ENCODE results near the gene SPNS2. TPM values are rescaled to one million over a fixed set of nuclear protein-coding genes. Genes with fewer than 3 reads are reported as not detected.

The SPNS2 gene
- total and polyA plus RNA-seq, 2 of the 8 experiments (the other 6 are each of a cell fraction or from before 2014, with no cell fraction given): 1.2 to 1.5 TPM

GRCh38 chr17:4585638-4585994 is 86.9 kb downstream of the SPNS2 start:
- Histone ChIP-seq H3K27me3 (replicated peaks in 1 of 4; ENCODE audit: control insufficient read depth in 3 of 4, extremely low read depth in 1 of 4, insufficient read depth in 3 of 4, low read length in 3 of 4) (peaks cover 8 to 45% (median 38%) of the 10 kb centered on the region in 4 experiments), H2BK20ac (ENCODE audit: low read length) (no peak overlapping the region), H3K23me2 (ENCODE audit: low read depth, low read length) (peaks cover 10% of the 10 kb centered on the region; the same call in 1 of the 2 replicates), H4K20me1 (replicated peaks in 1 of 2; ENCODE audit: control insufficient read depth in 1 of 2, insufficient read depth in 2 of 2, low read length in 2 of 2) (peaks cover 0 to 1% of the 10 kb centered on the region in 2 experiments), H3K4me3 (ENCODE audit: extremely low read depth in 1 of 4, insufficient read depth in 2 of 4, low read depth in 3 of 4, low read length in 4 of 4) (peak overlapping the region in 1 of 4 experiments; percentile 69; a peak in 2 of 8 replicates), H4K8ac (ENCODE audit: extremely low read depth, insufficient read depth, low read length) (no peak overlapping the region), H4K91ac (replicated peaks; ENCODE audit: insufficient read length, low read length) (peak overlapping the region; percentile 61), H3K56ac (replicated peaks; ENCODE audit: insufficient read length, low read depth, low read length) (no peak overlapping the region), H3K14ac (ENCODE audit: insufficient read length) (no peak overlapping the region), H2BK15ac (ENCODE audit: low read length) (0 out of 2 replicates have a peak overlapping the region, but pooled peaks have one; percentile 88), H4K5ac (ENCODE audit: insufficient read length, low read depth, low read length) (no peak overlapping the region), H3K4me2 (ENCODE audit: insufficient read depth in 1 of 2, low read depth in 2 of 2, low read length in 2 of 2) (peak overlapping the region; percentile 75 to 88; a peak in 2 of 4 replicates), H3K9ac (replicated peaks in 1 of 4; ENCODE audit: extremely low read depth in 1 of 4, low read depth in 3 of 4, low read length in 3 of 4) (no peak overlapping the region), H2AK5ac (ENCODE audit: low read depth, low read length) (0 out of 2 replicates have a peak overlapping the region, but pooled peaks have one; percentile 13), H3K23ac (ENCODE audit: insufficient read length) (no peak overlapping the region), H3K27ac (ENCODE audit: low read depth, low read length) (no peak overlapping the region), H2BK5ac (ENCODE audit: low read depth, low read length) (no peak overlapping the region; the same call in 1 of the 2 replicates), H3K9me3 (ENCODE audit: insufficient read depth in 2 of 2, low read depth in 1 of 2, low read length in 1 of 2) (no peaks in the 10 kb centered on the region), H3K36me3 (ENCODE audit: control insufficient read depth in 2 of 4, insufficient read depth in 4 of 4, low read length in 3 of 4) (no peaks in the 10 kb centered on the region), H3K4me1 (replicated peaks in 1 of 4; ENCODE audit: control insufficient read depth in 3 of 4, insufficient read depth in 4 of 4, low read length in 3 of 4) (peaks cover 0 to 22% (median 13%) of the 10 kb centered on the region in 4 experiments; a peak in 6 of 7 replicates), H2BK12ac (ENCODE audit: low read depth, low read length) (no peak overlapping the region), H3K18ac (ENCODE audit: extremely low read depth, low read length) (no peak overlapping the region), H2AFZ (ENCODE audit: low read length) (no peak overlapping the region), H3K4ac (replicated peaks; ENCODE audit: insufficient read length, low read depth, low read length) (no peak overlapping the region), H3K79me1 (ENCODE audit: low read depth, low read length) (no peaks in the 10 kb centered on the region), H2BK120ac (replicated peaks; ENCODE audit: low read depth, low read length) (no peak overlapping the region), H3K79me2 (ENCODE audit: control insufficient read depth in 1 of 2, insufficient read depth in 2 of 2, low read length in 2 of 2) (no peaks in the 10 kb centered on the region)
- FAIRE-seq (no peak), DNase-seq (ENCODE audit: low read depth in 1 of 2, low spot score in 2 of 2) (no peak)
- CTCF ChIA-PET (ENCODE audit: partially characterized antibody): interaction anchor here (0.7 to 4.2 kb wide), 2 partner anchors 19 to 25 kb away, joined by 3 to 39 read pairs; no protein-coding TSS in a partner anchor
- POLR2A ChIA-PET (ENCODE audit: partially characterized antibody): interaction anchor here (1.3 kb wide), 1 partner anchor 11 kb away, joined by 3 read pairs; no protein-coding TSS in a partner anchor
- WGBS, 2 experiments (ENCODE audit: extremely low coverage in 1 of 2, insufficient coverage in 1 of 2, insufficient read length in 1 of 2, insufficient replicate concordance in 2 of 2, low coverage in 1 of 2, low lambda C conversion rate in 2 of 2, missing lambda C conversion rate in 1 of 2): 78% methylated on average over 7 of the region's 7 CpGs; no CpG with 5 or more reads in 1 of the 2 experiments
- TF ChIP-seq EGR1 (IDR thresholded peaks at IDR 0.05; ENCODE audit: borderline replicate concordance, low read depth, low read length) (no peak), EP300 (IDR thresholded peaks at IDR 0.05; ENCODE audit: borderline replicate concordance in 1 of 2, low read depth in 2 of 2, low read length in 2 of 2) (no peak), POU5F1 (IDR thresholded peaks at IDR 0.05; ENCODE audit: low read depth, low read length) (no peak), SP2 (IDR thresholded peaks at IDR 0.05; ENCODE audit: low read length) (no peak), KDM4A (IDR thresholded peaks at IDR 0.05; ENCODE audit: low read depth, low read length, severe bottlenecking) (no peak), RBBP5 (IDR thresholded peaks at IDR 0.05; ENCODE audit: borderline replicate concordance, low read depth, low read length) (no peak), SUZ12 (IDR thresholded peaks at IDR 0.05; ENCODE audit: low read length) (no peak), EZH2 (IDR thresholded peaks at IDR 0.05; ENCODE audit: low read depth, low read length, severe bottlenecking) (no peak), HDAC6 (IDR thresholded peaks at IDR 0.05; ENCODE audit: low read depth, low read length) (no peak), GTF2F1 (IDR thresholded peaks at IDR 0.05; ENCODE audit: borderline replicate concordance, low read depth, low read length) (no peak), ASH2L (IDR thresholded peaks at IDR 0.05; ENCODE audit: low read length) (no peak), SIX5 (IDR thresholded peaks at IDR 0.05; ENCODE audit: low read depth, low read length) (no peak), TAF7 (optimal IDR thresholded peaks at IDR 0.05; ENCODE audit: borderline replicate concordance, low read depth, low read length) (no peak), CBX8 (IDR thresholded peaks at IDR 0.05; ENCODE audit: borderline replicate concordance, low read depth, low read length) (no peak)
